GM12878 (cell line): ENCODE measurements around the gene ANO1. TPM values are rescaled to one million over a fixed set of nuclear protein-coding genes. Genes with fewer than 3 reads are reported as not detected.

Experiments used
- ATAC-seq: fragments of 200-7000 bp; cut with Tn5 transposase; 3 replicates; pipeline ENCODE4 v1.9.1; 2020; ENCODE audit warnings: mild to moderate bottlenecking, moderate library complexity
- BruUV-seq: library from RNA; stranded (reverse); fragments of 400-500 nt; replicated peaks from 2 replicates; lab custom pipeline; 2021; lab: Mats Ljungman, UMichigan
- CTCF ChIA-PET: fragments of 300-600 bp; sonication (Branson Sonifier 250); formaldehyde crosslinking; extraction: SDS; loops from one replicate; lab custom pipeline; 2021; ENCODE audit warnings: inconsistent platforms; lab: Yijun Ruan, JAX
- POLR2A ChIA-PET: fragments of 350-600 bp; formaldehyde crosslinking; extraction: SDS; loops from one replicate; lab custom pipeline; 2021; ENCODE audit warnings: inconsistent platforms; lab: Charles Lee
- RAD21 ChIA-PET: fragments of 300-600 bp; sonication (Branson Sonifier 250); formaldehyde crosslinking; loops from one replicate; lab custom pipeline; 2023; ENCODE audit warnings: antibody characterized with exemption; ENCODE audit not compliant: unreplicated experiment; lab: Charles Lee
- SMC1A ChIA-PET: fragments of 300-600 bp; sonication (Branson Sonifier 250); formaldehyde crosslinking; loops from one replicate; lab custom pipeline; 2023; ENCODE audit not compliant: unreplicated experiment, uncharacterized antibody; lab: Charles Lee
- DNase-seq: peaks from one replicate; pipeline ENCODE4 v3.0.0-alpha.2; 2011; ENCODE audit warnings: low read depth, low spot score
- FAIRE-seq: peaks from 3 replicates; lab custom pipeline; 2011; peaks lifted over from hg19 to GRCh38; lab: Jason Lieb, UNC
- H2AFZ ChIP-seq: 2 replicates; pipeline ENCODE4 v1.6.0; 2011; ENCODE audit warnings: low read depth, low read length, control low read depth; ENCODE audit not compliant: control insufficient read depth
- H3K27ac ChIP-seq: 2 replicates; pipeline ENCODE4 v1.5.1; 2011; ENCODE audit warnings: control low read depth; ENCODE audit not compliant: control insufficient read depth, insufficient read depth
- H3K27me3 ChIP-seq, 2 experiments: replicated peaks in 1 of 2; 2 replicates each; pipeline versions ENCODE4 v1.6.0 to v1.6.1; 2011; ENCODE audit warnings: low read length in 1 of 2; ENCODE audit not compliant: control insufficient read depth in 2 of 2, insufficient read depth in 2 of 2
- H3K36me3 ChIP-seq, 2 experiments: 2 replicates each; pipeline ENCODE4 v1.5.1; 2011; ENCODE audit warnings: low read length in 1 of 2; ENCODE audit not compliant: control insufficient read depth in 2 of 2, insufficient read depth in 2 of 2
- H3K4me1 ChIP-seq: 2 replicates; pipeline ENCODE4 v1.6.1; 2011; ENCODE audit warnings: mild to moderate bottlenecking, low read length, moderate library complexity, mixed read lengths; ENCODE audit not compliant: control insufficient read depth, insufficient read depth
- H3K4me2 ChIP-seq: 2 replicates; pipeline ENCODE4 v1.6.0; 2011; ENCODE audit warnings: control low read depth; ENCODE audit not compliant: control insufficient read depth, insufficient read depth
- H3K4me3 ChIP-seq: fragments of 200-600 bp; sonication (generic); 2 replicates; pipeline ENCODE4 v1.5.1; 2016
- H3K79me2 ChIP-seq: 2 replicates; pipeline ENCODE4 v1.6.0; 2011; ENCODE audit warnings: low read length; ENCODE audit not compliant: control insufficient read depth, insufficient read depth
- H3K9ac ChIP-seq: 2 replicates; pipeline ENCODE4 v1.8.0; 2011; ENCODE audit warnings: low read length, control low read depth, mixed read lengths; ENCODE audit not compliant: control insufficient read depth, insufficient read depth
- H3K9me3 ChIP-seq: replicated peaks from 3 replicates; pipeline ENCODE4 v1.5.1; 2011; ENCODE audit warnings: mild to moderate bottlenecking, low read length; ENCODE audit not compliant: control insufficient read depth, insufficient read depth
- H4K20me1 ChIP-seq: 2 replicates; pipeline ENCODE4 v1.6.0; 2011; ENCODE audit not compliant: control insufficient read depth, insufficient read depth
- GATAD2B ChIP-seq: fragments of 450-650 bp; conservative IDR thresholded peaks from 2 replicates; pipeline ENCODE4 v1.6.1; 2017; ENCODE audit warnings: low read depth, mild to moderate bottlenecking, moderate library complexity
- HCFC1 ChIP-seq: fragments of 150-350 bp; IDR thresholded peaks from 2 replicates; pipeline ENCODE4 v1.6.1; 2014; ENCODE audit warnings: low read length
- POLR2AphosphoS2 ChIP-seq: IDR thresholded peaks from 2 replicates; pipeline ENCODE4 v1.6.1; 2011; ENCODE audit warnings: low read depth, mild to moderate bottlenecking, low read length, improper control_type of control experiment, moderate library complexity
- SMAD1 ChIP-seq: fragments of 450-650 bp; IDR thresholded peaks from 2 replicates; pipeline ENCODE4 v1.6.1; 2018; ENCODE audit warnings: mild to moderate bottlenecking, low read depth; ENCODE audit not compliant: partially characterized antibody
- WGBS: methylation state at CpG from one replicate; pipeline ENCODE4 v1.1.6; 2016; ENCODE audit warnings: low lambda C conversion rate; ENCODE audit not compliant: insufficient replicate concordance, insufficient coverage; ENCODE audit errors: missing lambda C conversion rate; 5-methylcytosine and 5-hydroxymethylcytosine counted together
- in situ Hi-C: fragments of 300-500 bp; cut with MboI; formaldehyde crosslinking; loops from 9 replicates; pipeline ENCODE4 v1.14.3; 2018; ENCODE audit warnings: mixed read lengths
- intact Hi-C: fragments of 100-400 bp; cut with micrococcal nuclease; formaldehyde crosslinking; loops from one replicate; pipeline ENCODE4 v1.14.2; 2022; ENCODE audit not compliant: unreplicated experiment
- polyA plus RNA-seq, 11 experiments: library from polyadenylated mRNA; depleted of rRNA in 4 of 11; unstranded in 6 of 11; stranded (reverse) in 5 of 11; fragments of >200 nt; fragmentation: Nextera tagmentation in 4 of 11; fragmentation: Illumina TruSeq in 1 of 11; extraction: Ambion mirVana in 4 of 11; extraction: Trizol in 1 of 11; gene quantifications; 1 replicate in 1 of 11; 2 replicates in 10 of 11; pipeline versions ENCODE4 v1.2.1 to v1.2.3, GENCODE V29; 2011 to 2016; ENCODE audit warnings: inconsistent platforms in 2 of 11, missing spikeins in 2 of 11, low read depth in 1 of 11
- total RNA-seq, 4 experiments: library from RNA; depleted of rRNA in 3 of 4; stranded (reverse); fragments of >200 nt in 3 of 4; fragmentation: Illumina TruSeq in 1 of 4; extraction: Trizol in 1 of 4; gene quantifications; 2 replicates each; pipeline versions ENCODE4 v1.2.1 to v1.2.3, GENCODE V29; 2013 to 2021

Gene ANO1
- total and polyA plus RNA-seq, 10 of the 15 experiments (the other 5 are each of a cell fraction or from before 2014, with no cell fraction given), result 0.01 to 0.38 (median 0.06) TPM; not detected in 7

- TF ChIP-seq GATAD2B, result no peak
- TF ChIP-seq, all 136 proteins: peak for 0
These were observed 114.7 kb downstream of the ANO1 start (continued) for GRCh38 chr11:70192666-70193410.

- ChIA-PET SMC1A (no interaction called here), RAD21 (no interaction called here), CTCF (no interaction called here), POLR2A (no interaction called here)
- Histone ChIP-seq H3K27ac (no peak overlapping the region), H3K9ac (no peak overlapping the region), H2AFZ (no peak overlapping the region), H3K4me2 (no peak overlapping the region), H4K20me1 (no peaks in the 10 kb centered on the region), H3K79me2 (no peaks in the 10 kb centered on the region), H3K9me3 (no peaks in the 10 kb centered on the region), H3K27me3 (no peaks in the 10 kb centered on the region), H3K4me1 (no peaks in the 10 kb centered on the region), H3K4me3 (no peak overlapping the region), H3K36me3 (no peaks in the 10 kb centered on the region)
- TF ChIP-seq POLR2AphosphoS2, result no peak
- TF ChIP-seq SMAD1, result peak; percentile 44
- no peak for TF ChIP-seq HCFC1
- in situ Hi-C loops (loop anchor here (10.0 kb wide), 1 partner anchor 509 kb away; no protein-coding TSS in a partner anchor), intact Hi-C loops (no loop called here)
- ATAC-seq (no peak), FAIRE-seq (no peak), DNase-seq (no peak)
- no TSS peak for BruUV-seq
- WGBS, result 12% methylated on average over 7 of the region's 7 CpGs
These were observed 115.5 kb downstream of the ANO1 start for GRCh38 chr11:70193411-70194292.
